22Rv1 (cell line): ENCODE data around the gene BATF3.

Experiments used
- ZFX ChIP-seq: fragments of 450-650 bp; IDR thresholded peaks from 2 replicates; pipeline ENCODE4 v1.6.1; 2017; ENCODE audit warnings: antibody characterized with exemption, borderline replicate concordance
- TF ChIP-seq, protein P1 (sequence below): fragments of 450-650 bp; IDR thresholded peaks from 2 replicates; pipeline ENCODE4 v1.5.1; 2017; ENCODE audit warnings: mild to moderate bottlenecking

GRCh38 chr1:212664409-212665199 lies 35.0 kb downstream of the BATF3 start:
- TF ChIP-seq, protein P1, sequence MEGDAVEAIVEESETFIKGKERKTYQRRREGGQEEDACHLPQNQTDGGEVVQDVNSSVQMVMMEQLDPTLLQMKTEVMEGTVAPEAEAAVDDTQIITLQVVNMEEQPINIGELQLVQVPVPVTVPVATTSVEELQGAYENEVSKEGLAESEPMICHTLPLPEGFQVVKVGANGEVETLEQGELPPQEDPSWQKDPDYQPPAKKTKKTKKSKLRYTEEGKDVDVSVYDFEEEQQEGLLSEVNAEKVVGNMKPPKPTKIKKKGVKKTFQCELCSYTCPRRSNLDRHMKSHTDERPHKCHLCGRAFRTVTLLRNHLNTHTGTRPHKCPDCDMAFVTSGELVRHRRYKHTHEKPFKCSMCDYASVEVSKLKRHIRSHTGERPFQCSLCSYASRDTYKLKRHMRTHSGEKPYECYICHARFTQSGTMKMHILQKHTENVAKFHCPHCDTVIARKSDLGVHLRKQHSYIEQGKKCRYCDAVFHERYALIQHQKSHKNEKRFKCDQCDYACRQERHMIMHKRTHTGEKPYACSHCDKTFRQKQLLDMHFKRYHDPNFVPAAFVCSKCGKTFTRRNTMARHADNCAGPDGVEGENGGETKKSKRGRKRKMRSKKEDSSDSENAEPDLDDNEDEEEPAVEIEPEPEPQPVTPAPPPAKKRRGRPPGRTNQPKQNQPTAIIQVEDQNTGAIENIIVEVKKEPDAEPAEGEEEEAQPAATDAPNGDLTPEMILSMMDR: no peak
- no peak for TF ChIP-seq ZFX
